Ovary (tissue), 10 donors: ENCODE results near the gene DIPK1C. TPM values are rescaled to one million over a fixed set of nuclear protein-coding genes. Genes with fewer than 3 reads are reported as not detected.

Source experiments
- DNase-seq, 5 donors: peaks; one replicate each; pipeline ENCODE4 v3.0.0-alpha.2; 2019 to 2020
- H3K27ac ChIP-seq, 2 donors: fragments of 200-600 bp; one replicate each; pipeline versions ENCODE4 v1.5.1 to v1.8.0; 2019 to 2022
- H3K27me3 ChIP-seq: fragments of 200-600 bp; one replicate; pipeline ENCODE4 v1.8.0; 2022
- H3K36me3 ChIP-seq: fragments of 200-600 bp; sonication (generic); one replicate; pipeline ENCODE4 v1.5.1; 2019
- H3K4me1 ChIP-seq: one replicate; pipeline ENCODE4 v1.8.1; 2013; ENCODE audit warnings: mild to moderate bottlenecking, moderate library complexity; ENCODE audit not compliant: insufficient read depth
- H3K4me3 ChIP-seq: fragments of 200-600 bp; sonication (generic); one replicate; pipeline ENCODE4 v1.5.1; 2017
- H3K9me3 ChIP-seq, 2 donors: fragments of 200-600 bp in 1 of 2; sonication (generic) in 1 of 2; one replicate each; pipeline versions ENCODE4 v1.5.1 to v1.8.1; 2013 to 2019; ENCODE audit warnings: mild to moderate bottlenecking in 1 of 2, moderate library complexity in 1 of 2
- EP300 ChIP-seq: sonication (generic); formaldehyde crosslinking; IDR thresholded peaks from one replicate; pipeline ENCODE4 v1.6.1; 2017; ENCODE audit warnings: antibody characterized with exemption
- POLR2A ChIP-seq: fragments of 450-650 bp; IDR thresholded peaks from one replicate; pipeline ENCODE4 v1.6.1; 2017; ENCODE audit warnings: antibody characterized with exemption, mild to moderate bottlenecking, moderate library complexity
- WGBS, 3 donors: extraction: QIAGEN DNeasy Blood & Tissue Kit in 1 of 3; methylation state at CpG; one replicate each; pipeline versions ENCODE4 v1.1.5 to v1.1.7; 2013 to 2017; 5-methylcytosine and 5-hydroxymethylcytosine counted together
- intact Hi-C, 4 donors: fragments of 100-400 bp; cut with DNase I; formaldehyde crosslinking; loops; one replicate each; pipeline versions ENCODE4 v1.11.0 to v1.15.1; 2022 to 2023
- long read RNA-seq, 3 donors: library from polyadenylated mRNA in 2 of 3; unstranded in 2 of 3; transcript quantifications; one replicate each; pipeline ENCODE4 v2.0.0 and lab custom pipeline, GENCODE V29; 2021 to 2026
- polyA plus RNA-seq, 2 donors: library from polyadenylated mRNA; stranded (reverse); fragments of 200-250 nt in 1 of 2; fragments of 350-450 nt in 1 of 2; fragmentation: Illumina TruSeq in 1 of 2; extraction: RNeasy Lipid Tissue Mini Kit (QIAGEN cat#74804) in 1 of 2; gene quantifications; one replicate each; pipeline ENCODE4 v1.2.3, GENCODE V29; 2013 to 2014
- total RNA-seq, 7 donors: library from RNA; depleted of rRNA in 2 of 7; stranded (reverse); fragments of >200 nt in 2 of 7; fragmentation: NEBNext Ultra II Directional in 3 of 7; extraction: Animal tissue kit (Norgen Biotek cat#: 25700) in 3 of 7; gene quantifications; one replicate each; pipeline versions ENCODE4 v1.1.0 to v1.2.4, GENCODE V29; 2016 to 2023
- TF ChIP-seq, protein P1 (sequence below), 3 donors: fragments of 450-650 bp in 2 of 3; fragments of 200-600 bp in 1 of 3; IDR thresholded peaks; one replicate each; pipeline versions ENCODE4 v1.5.1 to v1.8.0; 2016 to 2022; ENCODE audit warnings: antibody characterized with exemption in 3 of 3, mild to moderate bottlenecking in 1 of 3
- donor health status: DM: no; HTN: no; CAD: no; lungs with moderate emphysema.
- donor health status: DM: no; HTN: no; CAD: no.
- donor health status: Bipolar disorder and iron deficiency.
- donor health status: DM: yes; HTN: yes; CAD: no.
- donor health status: DM: no; HTN: no; CAD: no.
- donor health status: DM: yes; HTN: yes; CAD: no.

DIPK1C gene
- total RNA-seq (under 1 TPM in 2 of 7 donors, not detected in 5; 0.05 to 0.17 TPM), polyA plus RNA-seq (under 1 TPM in 1 of 2 donors, not detected in 1; 0.04 TPM)
- long read RNA-seq, donor 1, result 0 reads
- long read RNA-seq, donor 2, partial matches to known transcripts, result 0 of 1 reads
- long read RNA-seq, donor 2, other reads (novel, unspliced or antisense), result 0 of 1 reads
- long read RNA-seq, donor 3, result 0 reads

DNA sequence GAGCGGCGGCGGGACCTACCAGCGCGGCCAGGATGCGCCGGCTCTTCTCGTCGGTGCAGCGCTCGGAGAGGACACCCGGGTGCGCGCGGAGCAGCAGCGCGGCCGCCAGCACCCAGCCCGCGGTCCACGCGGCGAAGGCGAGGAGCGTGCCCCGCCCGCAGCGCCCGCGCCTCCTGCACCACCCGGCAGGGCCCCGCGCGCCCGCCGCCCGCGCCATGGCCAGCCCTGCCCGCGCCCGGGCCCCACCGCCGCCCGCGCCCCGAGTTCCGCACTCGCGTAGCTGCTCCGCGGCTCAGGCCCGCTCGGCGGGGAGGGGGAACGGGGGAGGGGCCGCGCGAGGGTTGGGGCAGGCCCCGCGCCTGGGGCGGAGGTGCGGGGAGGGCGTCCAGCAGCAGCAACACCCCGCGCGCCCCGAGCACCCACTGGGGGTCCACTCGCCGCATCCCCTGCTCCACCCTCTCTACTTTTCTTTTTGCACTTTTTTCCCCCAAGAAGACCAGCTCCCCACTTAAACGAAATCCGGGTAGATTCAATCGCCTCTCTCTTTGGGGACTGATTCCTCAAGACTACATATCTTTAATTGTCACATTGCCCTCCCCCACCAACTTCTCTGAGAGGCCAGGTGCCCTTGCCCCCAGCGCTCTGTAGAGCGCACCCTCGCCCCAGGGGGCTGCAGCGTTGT is at the start of gene DIPK1C:
TSS of gene DIPK1C (minus strand) at position 266 of the 682 bp plus-strand sequence. CDS start at position 217, 49 bp downstream.
- WGBS, 3 donors, result 1 to 2% (median 1%) methylated on average over 44 to 69 of the region's 76 CpGs
- no peak for DNase-seq
- no peaks in the 10 kb centered on the region for H3K36me3 ChIP-seq
- TF ChIP-seq, protein P1, sequence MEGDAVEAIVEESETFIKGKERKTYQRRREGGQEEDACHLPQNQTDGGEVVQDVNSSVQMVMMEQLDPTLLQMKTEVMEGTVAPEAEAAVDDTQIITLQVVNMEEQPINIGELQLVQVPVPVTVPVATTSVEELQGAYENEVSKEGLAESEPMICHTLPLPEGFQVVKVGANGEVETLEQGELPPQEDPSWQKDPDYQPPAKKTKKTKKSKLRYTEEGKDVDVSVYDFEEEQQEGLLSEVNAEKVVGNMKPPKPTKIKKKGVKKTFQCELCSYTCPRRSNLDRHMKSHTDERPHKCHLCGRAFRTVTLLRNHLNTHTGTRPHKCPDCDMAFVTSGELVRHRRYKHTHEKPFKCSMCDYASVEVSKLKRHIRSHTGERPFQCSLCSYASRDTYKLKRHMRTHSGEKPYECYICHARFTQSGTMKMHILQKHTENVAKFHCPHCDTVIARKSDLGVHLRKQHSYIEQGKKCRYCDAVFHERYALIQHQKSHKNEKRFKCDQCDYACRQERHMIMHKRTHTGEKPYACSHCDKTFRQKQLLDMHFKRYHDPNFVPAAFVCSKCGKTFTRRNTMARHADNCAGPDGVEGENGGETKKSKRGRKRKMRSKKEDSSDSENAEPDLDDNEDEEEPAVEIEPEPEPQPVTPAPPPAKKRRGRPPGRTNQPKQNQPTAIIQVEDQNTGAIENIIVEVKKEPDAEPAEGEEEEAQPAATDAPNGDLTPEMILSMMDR (IDR thresholded peaks at IDR 0.05), result no peak
- no peak for TF ChIP-seq POLR2A
- H3K27me3 ChIP-seq, result no peaks in the 10 kb centered on the region
- H3K9me3 ChIP-seq, result no peaks in the 10 kb centered on the region
- intact Hi-C loops, result no loop called here
- H3K4me3 ChIP-seq, result no peak within 1 kb of the TSS
- H3K27ac ChIP-seq, result no peak within 1 kb of the TSS
- no peaks in the 10 kb centered on the region for H3K4me1 ChIP-seq

DNA sequence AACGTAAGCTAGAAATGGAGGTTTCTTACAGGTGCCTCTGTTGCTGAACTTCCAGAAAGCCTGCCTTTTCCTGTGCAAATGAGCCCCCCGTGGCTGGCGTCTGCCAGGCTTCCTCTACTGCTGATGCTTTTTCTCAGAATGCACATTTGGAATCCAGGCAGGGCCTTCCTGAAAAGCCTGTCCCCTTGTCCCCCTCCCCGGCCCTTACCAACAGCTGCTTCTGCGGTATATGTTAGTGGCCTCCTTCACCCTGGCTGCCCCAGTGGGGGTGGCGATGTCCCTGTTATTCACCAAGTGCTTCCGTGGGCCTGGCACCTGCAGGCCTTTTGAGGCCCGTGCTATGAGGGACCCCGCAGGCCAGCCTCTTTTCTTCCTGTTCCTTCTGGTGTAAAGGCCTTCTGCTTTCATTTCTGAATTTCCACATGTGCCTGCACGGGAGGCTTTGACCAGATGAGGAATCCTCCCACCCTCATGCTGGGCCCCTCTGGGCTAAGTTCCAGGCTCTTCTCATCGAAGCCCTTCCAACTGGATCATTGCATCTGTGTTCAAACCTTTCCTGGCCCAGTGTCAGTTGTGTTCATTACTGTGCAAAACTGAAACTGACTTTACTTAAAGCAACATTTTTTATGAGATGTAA is 49.5 kb upstream of the DIPK1C start:
- no peak overlapping the region for H3K4me3 ChIP-seq
- 37 to 40% (median 39%) methylated on average over 11 of the region's 11 CpGs for WGBS, 3 donors
- H3K9me3 ChIP-seq, result no peaks in the 10 kb centered on the region
- TF ChIP-seq POLR2A (no peak), EP300 (no peak)
- TF ChIP-seq, protein P1 (IDR thresholded peaks at IDR 0.05), result no peak
- H3K27me3 ChIP-seq, result no peaks in the 10 kb centered on the region
- intact Hi-C loops, result no loop called here
- DNase-seq, result peak in 3 of 5 donors; percentile 49 to 68 (median 57)
- no peak overlapping the region for H3K27ac ChIP-seq
- H3K36me3 ChIP-seq, result no peaks in the 10 kb centered on the region
- H3K4me1 ChIP-seq, result no peaks in the 10 kb centered on the region

GRCh38 chr18:74505776-74506175 is 48.7 kb upstream of the DIPK1C start:
- intact Hi-C loops, result no loop called here
- no peak overlapping the region for H3K27ac ChIP-seq
- 86 to 94% (median 91%) methylated on average over 16 of the region's 16 CpGs for WGBS, 3 donors
- H3K36me3 ChIP-seq, result no peaks in the 10 kb centered on the region
- H3K9me3 ChIP-seq, result no peaks in the 10 kb centered on the region
- TF ChIP-seq EP300 (no peak), POLR2A (no peak)
- TF ChIP-seq, protein P1 (IDR thresholded peaks at IDR 0.05), result no peak
- no peak for DNase-seq
- H3K27me3 ChIP-seq, result no peaks in the 10 kb centered on the region
- no peaks in the 10 kb centered on the region for H3K4me1 ChIP-seq
- no peak overlapping the region for H3K4me3 ChIP-seq

DNA sequence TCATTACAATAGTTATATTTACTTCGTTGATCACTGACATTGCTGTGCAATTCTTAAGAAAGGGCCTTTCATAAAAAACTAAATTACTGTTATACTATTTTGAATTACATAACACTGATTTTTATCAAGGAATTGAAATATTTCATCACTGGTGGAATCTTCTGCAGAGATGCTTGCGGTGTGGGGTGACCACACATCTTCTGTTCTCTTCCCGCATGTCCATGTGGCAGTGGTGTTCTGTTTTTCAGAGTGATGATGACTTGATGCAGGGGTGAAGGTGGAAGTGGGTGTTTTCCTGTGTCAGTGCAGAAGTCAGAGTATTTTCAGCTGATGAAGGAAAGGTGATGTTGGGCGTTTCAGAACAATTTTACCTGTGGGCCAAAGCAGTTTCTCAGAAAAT is 46.0 kb upstream of the DIPK1C start:
- Histone ChIP-seq H3K27ac (no peak overlapping the region), H3K27me3 (no peaks in the 10 kb centered on the region), H3K36me3 (no peaks in the 10 kb centered on the region), H3K4me1 (no peaks in the 10 kb centered on the region), H3K4me3 (no peak overlapping the region), H3K9me3 (no peaks in the 10 kb centered on the region)
- intact Hi-C loops, result no loop called here
- WGBS, 3 donors, result 95 to 96% (median 96%) methylated on average over 4 of the region's 4 CpGs
- TF ChIP-seq POLR2A, result no peak
- no peak for TF ChIP-seq EP300
- TF ChIP-seq, protein P1 (IDR thresholded peaks at IDR 0.05), result no peak
- no peak for DNase-seq
